Hematopoietic multipotent progenitor cell treated with erythropoietin and hydrocortisone succinate and interleukin-3 and kit ligand, for 15 days (in vitro differentiated cells): Measurements from ENCODE around the gene RCN2.
"Not testable (repeated sequence)": the region's sequence is repeated elsewhere in the genome, so short reads cannot be mapped to it uniquely, and the experiment has no call there.

Source experiments
- DNase-seq: peaks from one replicate; pipeline ENCODE4 v3.0.0-alpha.2; 2015; ENCODE audit warnings: low spot score

The RCN2 gene

DNA sequence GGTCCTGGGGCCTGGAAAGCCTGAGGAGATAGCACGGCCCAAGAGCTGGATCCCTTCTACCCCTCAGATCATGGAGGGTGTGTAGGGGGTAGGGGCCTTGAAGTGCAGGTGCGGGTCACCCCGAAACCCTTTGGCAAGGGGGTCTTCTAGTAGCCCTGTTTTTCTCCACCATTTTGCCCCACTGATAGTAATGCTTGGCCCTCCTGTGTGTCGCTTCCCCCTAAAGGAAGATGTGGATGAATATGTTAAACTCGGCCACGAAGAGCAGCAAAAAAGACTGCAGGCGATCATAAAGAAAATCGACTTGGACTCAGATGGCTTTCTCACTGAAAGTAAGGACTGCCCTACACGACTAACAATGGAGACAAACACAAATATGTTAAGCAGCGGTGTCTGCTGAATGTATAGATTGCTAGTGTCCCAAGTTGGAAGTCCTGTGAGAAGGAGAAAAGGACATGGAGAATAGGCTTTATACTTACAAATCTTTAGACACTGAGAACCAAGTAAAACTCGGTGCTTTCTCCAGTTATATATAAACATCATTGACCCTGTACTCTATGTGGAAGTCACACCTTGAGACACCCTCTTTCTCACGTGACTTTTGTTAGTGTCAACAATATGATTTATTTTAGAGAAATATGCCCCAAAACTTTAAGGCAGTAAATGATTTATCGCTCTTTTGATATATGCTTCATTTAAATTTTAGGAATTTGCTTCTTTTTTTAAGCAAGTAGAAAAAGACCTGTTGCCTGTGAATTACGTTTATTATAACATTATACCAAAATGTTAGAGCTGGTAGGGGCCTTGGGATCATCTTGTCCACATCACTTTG lies 802 bp downstream of the RCN2 start:
- no peak for DNase-seq

GRCh38 chr15:76935620-76936019 lies 4.1 kb downstream of the RCN2 start:
- DNase-seq = no peak

- DNase-seq = no peak
Observed at GRCh38 chr15:76936671-76937070, 5.1 kb downstream of the RCN2 start.

DNA sequence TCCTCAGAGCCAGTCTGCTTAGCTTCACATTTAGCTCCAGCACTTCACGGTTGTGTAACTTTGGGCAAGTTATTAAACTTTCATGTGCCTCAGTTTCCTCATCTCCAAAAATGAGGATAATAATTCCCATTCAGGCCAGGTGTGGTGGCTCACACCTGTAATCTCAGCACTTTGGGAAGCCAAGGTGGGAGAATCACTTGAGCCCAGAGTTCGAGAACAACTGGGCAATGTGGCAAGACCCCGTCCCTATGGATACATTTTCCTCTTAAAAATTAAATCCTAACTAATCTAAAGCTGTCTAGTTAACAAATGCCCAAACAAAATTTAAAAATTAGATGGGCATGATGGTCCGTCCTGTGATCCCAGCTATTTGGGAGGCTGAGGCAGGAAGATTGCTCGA lies 7.2 kb downstream of the RCN2 start:
- no peak for DNase-seq

DNA sequence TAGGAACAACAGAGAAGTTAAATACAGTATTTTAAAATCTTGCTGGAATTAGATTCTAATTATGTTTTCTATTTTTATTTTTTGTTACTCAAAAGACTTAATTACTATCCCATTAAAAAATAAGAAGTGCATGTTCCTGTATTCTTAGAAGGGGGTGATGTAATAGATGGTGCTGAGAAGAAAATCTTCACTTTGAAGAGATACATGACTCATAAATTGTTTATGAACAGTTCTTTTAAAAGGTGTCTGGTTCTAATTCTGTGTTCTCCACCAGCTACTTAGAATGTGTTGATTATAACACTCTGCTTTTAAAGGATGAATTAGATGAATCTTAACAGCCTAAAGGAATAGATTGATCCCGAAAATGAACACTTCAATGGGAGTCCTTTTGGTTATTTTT lies 8.2 kb downstream of the RCN2 start:
- no peak for DNase-seq

DNA sequence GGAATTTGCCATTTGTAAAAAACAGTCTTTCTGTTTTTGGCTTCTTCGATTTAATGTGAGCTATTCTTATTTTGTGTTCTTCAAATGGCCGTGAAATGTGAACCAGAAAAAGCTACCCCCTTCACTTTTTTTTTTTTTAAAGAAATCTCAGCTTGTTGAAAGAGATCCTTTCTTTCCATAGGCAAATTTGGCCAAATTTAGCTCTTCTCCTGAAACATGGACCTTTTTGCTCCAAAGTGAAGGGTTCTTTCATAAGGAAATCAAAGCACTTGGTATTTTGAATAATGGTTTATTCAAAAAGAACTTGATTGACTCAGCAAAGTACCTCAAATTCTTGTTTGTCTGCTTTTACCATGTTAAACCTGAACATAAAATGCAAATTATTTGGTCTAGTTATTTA lies 10.1 kb downstream of the RCN2 start:
- no peak for DNase-seq

GRCh38 chr15:76942331-76942730 lies 10.8 kb downstream of the RCN2 start:
- DNase-seq = no peak

DNA sequence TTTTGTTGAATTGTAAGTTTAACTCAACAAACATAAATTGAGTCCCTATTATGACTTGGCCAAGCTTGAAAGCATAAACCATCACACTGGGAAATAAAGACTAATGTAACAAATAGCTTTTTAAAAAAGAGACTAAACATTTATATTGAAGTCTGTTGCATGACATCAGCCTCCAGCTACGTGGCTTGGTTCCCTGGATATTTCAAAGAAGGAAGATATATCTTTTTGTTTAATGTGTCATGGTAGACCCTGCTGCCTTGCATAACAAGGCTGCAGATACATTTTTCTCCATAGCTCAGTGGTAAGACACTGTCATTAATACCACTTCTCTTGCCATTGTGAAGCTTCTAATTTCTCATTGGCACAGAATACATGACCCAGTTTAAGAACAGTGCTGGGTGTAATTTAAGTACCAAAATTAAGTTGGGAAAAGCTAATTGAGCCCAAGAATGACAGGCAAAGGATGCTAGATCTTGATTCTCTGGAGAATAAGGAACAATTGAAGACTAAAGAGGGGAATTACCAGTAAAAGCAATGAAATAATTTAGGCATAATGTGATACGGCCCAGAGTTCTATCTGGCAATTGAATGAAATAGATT lies 14.0 kb downstream of the RCN2 start:
- no peak for DNase-seq

DNA sequence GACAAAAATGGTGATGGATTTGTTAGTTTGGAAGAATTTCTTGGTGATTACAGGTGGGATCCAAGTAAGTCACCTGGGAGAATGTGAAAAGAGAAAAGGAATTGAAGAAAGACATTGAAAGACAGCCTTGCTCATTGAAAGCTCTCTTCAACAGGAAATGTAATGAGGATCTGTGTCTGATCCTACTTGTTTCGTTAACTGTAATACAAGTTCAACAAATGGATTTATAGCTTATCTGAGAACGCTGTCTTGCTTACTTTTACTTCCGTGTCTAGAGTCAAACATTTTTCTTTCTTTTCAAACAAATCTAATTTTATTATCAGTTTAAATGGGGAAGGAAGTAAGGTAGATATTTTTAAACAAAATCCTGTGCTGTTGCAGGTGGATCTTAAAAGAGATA lies 15.9 kb downstream of the RCN2 start:
- DNase-seq = no peak

GRCh38 chr15:76951220-76951619 lies 19.7 kb downstream of the RCN2 start:
- DNase-seq = no peak

GRCh38 chr15:76953913-76954312 lies 22.4 kb downstream of the RCN2 start:
- DNase-seq = no peak

GRCh38 chr15:76954744-76955143 lies 23.2 kb downstream of the RCN2 start:
- DNase-seq = no peak

- DNase-seq = no peak
Observed at GRCh38 chr15:76961268-76962011, 29.9 kb downstream of the RCN2 start.

GRCh38 chr15:76962337-76963013 lies 30.9 kb downstream of the RCN2 start:
- DNase-seq = no peak

DNA sequence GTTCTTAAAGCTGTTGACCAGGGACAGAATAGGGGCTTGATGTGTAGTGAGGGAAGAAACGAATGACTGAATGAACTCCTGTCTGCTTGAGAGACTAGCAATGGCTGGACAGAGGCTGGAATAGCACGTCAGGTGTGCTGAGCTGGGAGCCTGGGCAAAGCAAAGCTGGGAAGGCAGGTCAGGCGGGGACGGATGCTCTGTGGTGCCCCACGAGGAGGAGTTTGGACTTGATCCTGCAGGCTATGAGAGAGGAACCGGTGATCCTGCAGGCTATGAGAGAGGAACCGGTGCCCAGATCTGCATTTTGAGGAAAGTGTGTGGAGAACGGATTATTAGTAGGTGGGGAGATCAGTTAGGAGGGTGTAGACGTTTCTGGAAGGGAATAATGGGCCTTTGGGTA lies 32.0 kb downstream of the RCN2 start:
- DNase-seq = no peak

DNA sequence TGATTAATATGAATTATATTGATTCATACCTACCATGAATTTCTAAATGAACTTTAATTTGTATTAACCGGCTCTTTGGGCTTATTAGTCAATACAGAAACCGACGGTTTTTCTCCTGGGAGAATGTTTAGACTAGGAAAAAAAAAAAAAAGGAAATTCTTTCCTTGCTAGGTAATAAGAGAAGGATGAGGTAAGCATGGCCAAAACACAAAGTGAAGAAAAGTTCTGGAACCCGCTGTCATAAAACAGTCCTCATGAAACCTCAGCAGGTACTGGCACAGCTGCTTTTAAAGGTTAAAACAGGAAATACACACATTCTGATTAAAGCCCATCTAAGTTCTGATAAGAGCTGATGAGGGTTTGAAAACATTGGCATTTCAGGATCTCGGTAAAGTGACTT lies 32.6 kb downstream of the RCN2 start:
- no peak for DNase-seq

- not testable (repeated sequence) for DNase-seq
Observed at GRCh38 chr15:76966051-76966450, 34.5 kb downstream of the RCN2 start.

DNA sequence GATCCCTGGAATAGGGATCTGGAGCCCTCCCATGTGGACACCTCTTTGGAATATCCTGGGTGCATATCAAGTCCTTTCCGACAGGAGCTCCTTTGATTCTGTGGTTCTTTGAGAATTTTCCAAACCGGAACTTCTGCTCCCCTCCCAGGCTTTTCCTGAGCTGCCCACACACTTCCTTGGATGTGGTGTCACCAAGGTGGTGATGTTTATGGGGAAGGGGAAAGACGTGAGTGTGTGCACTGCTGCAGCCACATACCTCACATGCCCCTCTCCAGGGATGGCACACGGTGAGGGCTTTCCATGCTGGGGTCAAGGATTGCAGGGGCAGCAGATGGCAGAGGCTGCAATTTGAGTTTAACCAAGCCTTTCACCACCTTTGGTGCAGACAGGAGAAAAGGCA lies 35.5 kb downstream of the RCN2 start:
- no peak for DNase-seq

- DNase-seq = no peak
Observed at GRCh38 chr15:76968306-76968705, 36.8 kb downstream of the RCN2 start.

- DNase-seq = no peak
Observed at GRCh38 chr15:76972389-76973361, 41.1 kb downstream of the RCN2 start.

DNA sequence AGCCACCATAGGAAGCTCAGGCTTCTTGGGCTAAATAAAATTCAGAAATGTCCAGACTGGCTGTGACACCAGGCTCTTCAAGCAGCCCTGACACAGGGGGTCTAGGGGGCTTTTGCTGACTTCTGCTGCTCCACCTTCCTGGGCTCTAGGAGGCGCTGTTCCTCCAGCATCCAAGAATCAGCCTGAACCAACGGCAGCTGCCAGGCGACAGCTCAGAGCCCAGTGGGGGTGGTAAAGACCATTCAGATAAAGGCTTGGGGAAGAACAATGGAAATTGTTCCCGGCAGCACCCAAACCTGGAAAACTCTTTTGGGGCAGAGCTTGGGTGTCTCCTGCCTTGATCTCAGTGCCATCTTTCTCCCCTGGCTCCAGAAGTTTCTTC lies 41.8 kb downstream of the RCN2 start:
- DNase-seq = no peak
